Subcutaneous abdominal adipose tissue (tissue), 5 donors: ENCODE results near the gene FAM236C.
"Not testable (repeated sequence)": the region's sequence is repeated elsewhere in the genome, so short reads cannot be mapped to it uniquely, and the experiment has no call there.

Experiments
- H3K27ac ChIP-seq: one replicate; pipeline ENCODE4 v1.7.0; 2013; ENCODE audit warnings: low read depth, mild to moderate bottlenecking, inconsistent platforms, low read length, moderate library complexity
- H3K27me3 ChIP-seq, 5 donors: one replicate each; pipeline ENCODE4 v1.7.0; 2013; ENCODE audit warnings: low read length in 5 of 5, inconsistent platforms in 1 of 5; ENCODE audit not compliant: control insufficient read depth in 5 of 5, insufficient read depth in 4 of 5
- H3K36me3 ChIP-seq, 5 donors: one replicate each; pipeline ENCODE4 v1.7.0; 2013; ENCODE audit warnings: low read length in 5 of 5; ENCODE audit not compliant: control insufficient read depth in 5 of 5, insufficient read depth in 5 of 5
- H3K4me1 ChIP-seq, 5 donors: one replicate each; pipeline ENCODE4 v1.7.0; 2013; ENCODE audit warnings: low read length in 5 of 5, mild to moderate bottlenecking in 3 of 5, moderate library complexity in 1 of 5; ENCODE audit not compliant: control insufficient read depth in 5 of 5, insufficient read depth in 5 of 5
- H3K4me3 ChIP-seq, 5 donors: one replicate each; pipeline ENCODE4 v1.7.0; 2013; ENCODE audit warnings: low read length in 5 of 5, low read depth in 1 of 5
- H3K9ac ChIP-seq, 5 donors: one replicate each; pipeline ENCODE4 v1.7.0; 2013; ENCODE audit warnings: low read length in 5 of 5, mild to moderate bottlenecking in 4 of 5, moderate library complexity in 3 of 5
- H3K9me3 ChIP-seq, 5 donors: one replicate each; pipeline ENCODE4 v1.7.0; 2013; ENCODE audit warnings: low read length in 5 of 5; ENCODE audit not compliant: control insufficient read depth in 5 of 5
- donor health status: healthy.
- donor health status: healthy.
- donor health status: healthy.
- donor health status: healthy.
- donor health status: healthy.

FAM236C gene

DNA sequence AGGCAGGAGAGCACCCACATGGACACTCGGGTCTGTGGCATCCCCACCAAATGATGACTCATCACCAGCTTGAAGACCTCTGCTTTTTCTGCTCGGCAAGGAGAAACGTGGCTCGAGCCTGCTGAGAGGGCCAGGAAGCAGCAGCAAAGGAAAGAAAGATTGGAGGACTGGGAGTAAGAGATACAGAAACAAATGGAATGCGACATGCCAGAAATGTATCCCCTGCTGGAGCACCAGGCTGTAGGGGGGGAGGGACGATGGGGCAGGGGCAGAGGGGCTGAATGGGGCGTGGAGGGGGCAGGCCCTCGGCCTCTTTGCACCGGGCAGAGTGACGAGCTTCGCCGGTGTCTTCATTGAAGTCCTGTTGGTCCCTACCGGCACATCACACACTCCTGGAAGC lies at the start of gene FAM236C:
Gene FAM236C (plus strand): TSS at position 301 of the 400 bp plus-strand sequence. CDS start 100 bp downstream, outside the sequence.
- not testable (repeated sequence) for H3K27ac ChIP-seq, H3K4me3 ChIP-seq, H3K9me3 ChIP-seq, H3K36me3 ChIP-seq, H3K9ac ChIP-seq, H3K27me3 ChIP-seq, H3K4me1 ChIP-seq

DNA sequence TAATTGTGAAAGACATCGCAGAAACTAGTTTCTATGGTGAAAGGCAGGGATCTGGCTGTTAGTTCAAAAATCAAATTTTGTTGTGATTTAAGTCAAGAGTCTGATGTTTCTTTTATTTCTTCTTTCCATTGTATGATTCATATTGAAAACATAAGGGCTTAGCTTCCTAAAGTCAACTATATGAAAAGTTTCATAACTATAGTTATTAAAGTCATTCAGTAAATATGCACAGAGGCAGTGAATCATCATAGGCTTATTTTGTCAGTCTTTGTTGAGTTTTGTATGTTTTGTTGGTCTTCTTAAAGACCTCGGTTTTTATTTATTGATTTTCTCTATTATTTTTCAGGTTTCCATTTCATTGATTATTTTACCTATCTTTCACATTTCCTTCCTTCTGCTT lies 29.5 kb upstream of the FAM236C start:
- H3K9ac ChIP-seq, H3K4me1 ChIP-seq, H3K27ac ChIP-seq, H3K9me3 ChIP-seq, H3K4me3 ChIP-seq, H3K27me3 ChIP-seq, H3K36me3 ChIP-seq: not testable (repeated sequence)

DNA sequence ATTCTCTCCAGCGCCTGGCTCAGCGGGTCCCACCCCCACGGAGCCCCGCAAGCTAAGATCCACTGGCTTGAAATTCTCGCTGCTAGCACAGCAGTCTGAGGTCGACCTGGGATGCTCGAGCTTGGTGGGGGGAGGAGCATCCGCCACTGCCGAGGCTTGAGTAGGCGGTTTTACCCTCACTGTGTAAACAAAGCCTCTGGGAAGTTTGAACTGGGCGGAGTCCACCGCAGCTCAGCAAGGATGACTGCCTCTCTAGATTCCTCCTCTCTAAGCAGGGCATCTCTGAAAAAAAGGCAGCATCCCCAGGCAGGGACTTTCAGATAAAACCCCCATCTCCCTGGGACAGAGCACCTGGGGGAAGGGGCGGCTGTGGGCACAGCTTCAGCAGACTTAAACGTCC lies 22.7 kb upstream of the FAM236C start:
- H3K4me1 ChIP-seq, H3K9ac ChIP-seq, H3K36me3 ChIP-seq, H3K27me3 ChIP-seq, H3K4me3 ChIP-seq, H3K27ac ChIP-seq, H3K9me3 ChIP-seq: not testable (repeated sequence)

DNA sequence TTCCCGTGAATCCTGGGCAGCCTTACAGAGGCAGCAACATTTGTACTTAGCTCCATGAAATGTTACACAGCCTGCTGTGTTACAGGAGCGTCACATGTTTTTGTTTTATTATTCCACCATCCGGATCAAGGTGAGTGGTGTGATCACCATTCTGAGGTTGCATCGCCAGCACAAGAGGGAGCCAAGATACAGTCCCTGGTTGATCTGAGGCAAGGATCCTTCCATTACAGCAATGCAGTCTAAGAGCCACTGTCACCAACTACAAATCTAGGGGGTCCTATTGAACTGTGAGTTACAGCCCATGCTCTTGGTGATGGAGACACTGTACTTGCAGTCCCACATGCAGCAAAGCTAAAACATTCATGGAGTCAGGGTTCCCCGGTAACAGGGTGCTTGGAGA lies 3.7 kb downstream of the FAM236C start:
- not testable (repeated sequence) for H3K27ac ChIP-seq, H3K36me3 ChIP-seq, H3K9me3 ChIP-seq, H3K27me3 ChIP-seq, H3K4me3 ChIP-seq, H3K4me1 ChIP-seq, H3K9ac ChIP-seq

DNA sequence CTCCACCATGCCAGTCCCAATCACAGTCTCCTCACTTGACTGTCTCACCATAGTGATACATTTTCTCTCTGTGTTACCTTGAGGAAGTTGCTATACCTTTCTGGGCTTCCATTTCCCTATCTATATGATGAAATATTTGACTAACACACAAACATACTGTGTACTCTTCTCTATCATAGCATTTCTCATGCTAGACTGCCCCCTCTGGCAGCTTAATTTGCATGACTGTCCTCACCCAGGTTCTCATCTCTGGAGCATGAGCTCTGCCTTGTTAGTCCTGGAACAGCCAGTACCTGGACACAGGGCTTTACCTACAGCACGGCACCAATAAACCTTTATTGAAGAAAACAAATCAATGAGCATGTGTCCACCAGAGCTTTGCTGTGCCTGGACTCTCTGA lies 19.9 kb downstream of the FAM236C start:
- not testable (repeated sequence) for H3K27me3 ChIP-seq, H3K27ac ChIP-seq, H3K4me1 ChIP-seq, H3K36me3 ChIP-seq, H3K9me3 ChIP-seq, H3K9ac ChIP-seq, H3K4me3 ChIP-seq

DNA sequence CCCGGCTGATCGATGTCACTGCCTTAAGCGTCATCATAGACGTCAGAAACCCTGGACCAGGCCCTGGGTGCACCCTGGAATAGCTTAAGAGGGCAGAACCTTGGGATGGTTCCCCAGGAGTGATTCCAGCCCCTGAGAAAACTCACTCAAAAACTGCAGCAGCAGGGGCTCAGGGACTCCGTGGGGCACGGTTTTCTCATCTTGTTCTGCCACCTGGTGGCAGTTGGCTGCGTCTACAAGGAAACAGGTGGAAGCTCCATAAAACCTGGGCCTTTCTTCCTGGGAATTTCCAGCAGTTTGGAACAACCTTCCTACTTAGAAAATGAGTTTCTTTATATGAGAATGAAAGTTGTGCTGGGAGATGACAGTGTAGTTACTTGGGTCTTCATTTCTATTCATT lies 24.0 kb downstream of the FAM236C start:
- not testable (repeated sequence) for H3K4me3 ChIP-seq, H3K27me3 ChIP-seq, H3K9ac ChIP-seq, H3K36me3 ChIP-seq, H3K9me3 ChIP-seq, H3K4me1 ChIP-seq, H3K27ac ChIP-seq

DNA sequence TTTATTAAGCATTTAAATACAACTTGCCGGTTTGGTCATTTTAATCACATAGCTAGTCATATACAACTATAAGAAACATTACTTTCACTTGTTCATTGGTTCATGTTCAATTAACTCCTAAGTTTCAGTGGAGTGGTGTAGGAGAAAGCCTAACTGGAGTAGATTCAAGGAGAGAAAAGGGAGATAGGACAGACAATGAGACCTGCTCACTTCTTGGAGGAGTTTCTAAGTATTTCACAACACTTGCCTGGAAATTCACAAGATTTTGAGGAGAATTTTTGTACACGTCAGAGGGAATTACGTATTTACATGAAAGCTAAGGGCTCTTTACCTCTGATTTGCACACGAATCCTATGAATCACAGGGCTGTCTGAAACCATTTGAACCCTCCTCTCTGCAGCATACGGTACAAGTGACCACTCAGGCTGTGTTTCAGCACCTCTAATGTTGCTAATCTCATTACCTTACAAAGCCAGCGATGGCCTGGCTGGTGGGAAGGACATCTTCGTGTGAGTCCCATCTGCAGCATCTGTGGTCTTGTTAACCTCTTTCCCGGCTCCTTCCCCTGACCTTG lies 24.6 kb downstream of the FAM236C start:
- not testable (repeated sequence) for H3K4me1 ChIP-seq, H3K27ac ChIP-seq, H3K4me3 ChIP-seq, H3K36me3 ChIP-seq, H3K9me3 ChIP-seq, H3K9ac ChIP-seq, H3K27me3 ChIP-seq

DNA sequence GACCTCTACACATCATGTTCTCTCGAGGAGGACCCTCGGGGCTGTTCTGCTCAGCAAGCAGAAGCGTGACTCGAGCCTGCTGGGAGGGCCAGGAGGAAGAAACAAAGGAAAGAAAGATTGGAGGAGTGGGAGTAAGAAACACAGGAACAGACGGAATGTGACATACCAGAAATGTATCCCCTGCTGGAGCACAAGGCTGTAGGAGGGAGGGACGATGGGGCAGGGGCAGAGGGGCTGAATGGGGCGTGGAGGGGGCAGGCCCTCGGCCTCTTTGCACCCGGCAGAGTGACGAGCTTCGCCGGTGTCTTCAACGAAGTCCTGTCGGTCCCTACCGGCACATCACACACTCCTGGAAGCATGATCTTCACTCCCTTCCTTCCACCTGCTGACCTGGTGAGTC lies 25.5 kb downstream of the FAM236C start, which contains the start of gene FAM236A:
Gene FAM236A (plus strand): TSS at position 301 of the 400 bp plus-strand sequence. CDS start 57 bp downstream, at position 358.
- H3K4me1 ChIP-seq, result not testable (repeated sequence)

DNA sequence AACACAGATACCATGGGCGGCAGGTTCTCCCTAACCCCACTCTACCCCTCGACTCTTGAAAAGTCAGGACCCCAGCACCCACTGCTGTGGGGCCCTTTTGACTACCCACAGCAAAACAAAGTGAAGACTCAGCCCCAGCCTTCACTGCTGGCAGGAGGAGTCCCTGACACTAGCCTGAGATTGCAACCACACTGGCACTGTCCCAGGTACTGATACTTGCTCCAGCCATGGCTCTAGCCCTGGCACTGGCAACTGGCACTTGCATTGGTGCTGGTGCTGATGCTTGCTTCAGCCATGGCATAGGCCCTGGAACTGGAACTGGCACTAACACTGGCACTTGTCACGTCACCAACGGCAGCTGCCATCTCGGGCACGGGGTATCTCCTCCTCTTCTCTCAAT lies 29.9 kb downstream of the FAM236C start:
- not testable (repeated sequence) for H3K4me3 ChIP-seq, H3K9me3 ChIP-seq, H3K27me3 ChIP-seq, H3K36me3 ChIP-seq, H3K9ac ChIP-seq, H3K4me1 ChIP-seq, H3K27ac ChIP-seq

More for the DNA sequence above, 25.5 kb downstream of the FAM236C start, which contains the start of gene FAM236A:
- H3K27ac ChIP-seq, H3K9ac ChIP-seq, H3K4me3 ChIP-seq, H3K9me3 ChIP-seq, H3K36me3 ChIP-seq, H3K27me3 ChIP-seq: not testable (repeated sequence)

DNA sequence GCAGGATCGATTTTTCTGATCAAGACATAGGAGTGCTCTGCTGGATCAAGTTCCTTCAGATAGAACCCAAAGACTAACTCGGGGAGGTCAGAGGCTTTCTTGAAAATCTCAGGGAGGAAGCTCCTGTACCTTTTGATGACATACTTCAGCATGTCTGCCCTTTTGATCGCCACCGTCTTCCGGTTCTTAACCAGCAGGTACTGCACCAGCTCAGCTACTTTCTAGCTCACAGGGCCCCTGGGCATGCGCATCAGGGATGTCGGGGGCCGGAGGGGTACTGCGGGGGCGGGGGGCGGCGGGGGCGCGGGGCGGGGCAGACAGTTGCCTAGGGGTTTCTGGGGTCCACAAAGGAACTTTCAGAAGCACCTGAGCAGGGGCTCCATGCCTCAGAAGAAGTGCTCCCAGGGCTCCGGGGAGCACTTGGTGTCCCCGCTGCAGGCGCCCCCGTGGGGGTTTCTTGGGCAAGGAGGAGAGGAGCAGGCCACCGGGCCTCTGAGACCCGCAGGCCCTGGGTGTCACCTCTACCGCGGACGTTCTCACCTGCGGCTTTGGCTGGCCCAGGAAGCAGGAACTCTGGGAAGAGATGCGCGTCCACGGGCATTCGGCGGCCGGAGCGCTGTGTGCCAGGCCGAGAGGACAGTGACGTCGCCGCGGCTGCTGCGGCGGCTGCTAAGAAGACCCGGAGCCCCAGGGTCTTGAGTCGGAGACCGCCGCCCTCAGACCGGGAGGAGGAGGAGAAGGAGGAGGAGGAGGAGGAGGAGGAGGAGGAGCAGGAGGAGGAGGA lies 30.8 kb downstream of the FAM236C start:
- H3K4me1 ChIP-seq, H3K9ac ChIP-seq, H3K36me3 ChIP-seq, H3K9me3 ChIP-seq, H3K27me3 ChIP-seq, H3K27ac ChIP-seq, H3K4me3 ChIP-seq: not testable (repeated sequence)
